GM19372 (cell line): ENCODE results near the gene KCNIP1.

ENCODE experiments used
- ATAC-seq: cut with Tn5 transposase; IDR thresholded peaks from one replicate; pipeline ENCODE4 v1.9.1; 2021; ENCODE audit warnings: mild to moderate bottlenecking, low read depth, moderate library complexity; ENCODE audit not compliant: unreplicated experiment

The KCNIP1 gene

DNA sequence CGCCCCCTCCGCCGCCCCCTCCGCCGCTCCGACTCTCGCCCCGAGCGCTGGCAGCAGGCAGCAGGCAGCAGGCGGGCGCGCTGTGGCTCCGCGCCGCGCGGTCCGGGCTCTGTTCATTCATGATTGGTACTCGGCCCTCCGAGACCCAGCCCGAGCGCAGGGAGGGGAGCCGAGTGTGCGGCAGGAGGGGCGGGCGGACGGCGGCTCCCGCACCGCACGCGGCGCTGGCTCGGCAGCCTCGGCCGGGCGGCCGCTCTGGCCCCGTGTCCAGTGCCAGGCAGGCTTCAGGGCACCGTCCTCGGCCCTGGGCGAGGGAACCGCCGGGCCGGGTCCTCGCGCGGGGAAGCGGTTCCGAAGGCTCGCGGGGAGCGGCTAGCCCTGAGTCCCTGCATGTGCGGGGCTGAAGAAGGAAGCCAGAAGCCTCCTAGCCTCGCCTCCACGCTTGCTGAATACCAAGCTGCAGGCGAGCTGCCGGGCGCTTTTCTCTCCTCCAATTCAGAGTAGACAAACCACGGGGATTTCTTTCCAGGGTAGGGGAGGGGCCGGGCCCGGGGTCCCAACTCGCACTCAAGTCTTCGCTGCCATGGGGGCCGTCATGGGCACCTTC, at the start of gene KCNIP1:
Gene KCNIP1 (plus strand): TSS at position 31 of the 607 bp plus-strand sequence.
- ATAC-seq: no peak

DNA sequence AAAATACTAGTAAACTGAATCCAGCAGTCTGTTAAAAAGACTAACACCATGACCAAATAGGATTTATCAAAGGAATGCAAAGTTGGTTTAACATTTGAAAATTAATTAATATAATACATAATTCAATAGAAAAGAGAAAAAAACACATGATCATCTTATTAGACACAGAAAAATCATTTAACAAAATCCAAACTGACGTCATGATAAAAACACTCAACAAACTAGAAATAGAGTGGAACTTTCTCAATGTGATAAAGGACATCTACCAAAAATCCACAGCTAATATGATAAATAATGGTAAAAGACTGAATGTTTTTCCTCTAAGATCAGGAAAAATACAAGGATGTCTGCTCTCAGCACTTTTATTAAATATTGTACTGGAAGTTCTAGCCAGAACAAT, 40.4 kb upstream of the KCNIP1 start:
- no peak for ATAC-seq

DNA sequence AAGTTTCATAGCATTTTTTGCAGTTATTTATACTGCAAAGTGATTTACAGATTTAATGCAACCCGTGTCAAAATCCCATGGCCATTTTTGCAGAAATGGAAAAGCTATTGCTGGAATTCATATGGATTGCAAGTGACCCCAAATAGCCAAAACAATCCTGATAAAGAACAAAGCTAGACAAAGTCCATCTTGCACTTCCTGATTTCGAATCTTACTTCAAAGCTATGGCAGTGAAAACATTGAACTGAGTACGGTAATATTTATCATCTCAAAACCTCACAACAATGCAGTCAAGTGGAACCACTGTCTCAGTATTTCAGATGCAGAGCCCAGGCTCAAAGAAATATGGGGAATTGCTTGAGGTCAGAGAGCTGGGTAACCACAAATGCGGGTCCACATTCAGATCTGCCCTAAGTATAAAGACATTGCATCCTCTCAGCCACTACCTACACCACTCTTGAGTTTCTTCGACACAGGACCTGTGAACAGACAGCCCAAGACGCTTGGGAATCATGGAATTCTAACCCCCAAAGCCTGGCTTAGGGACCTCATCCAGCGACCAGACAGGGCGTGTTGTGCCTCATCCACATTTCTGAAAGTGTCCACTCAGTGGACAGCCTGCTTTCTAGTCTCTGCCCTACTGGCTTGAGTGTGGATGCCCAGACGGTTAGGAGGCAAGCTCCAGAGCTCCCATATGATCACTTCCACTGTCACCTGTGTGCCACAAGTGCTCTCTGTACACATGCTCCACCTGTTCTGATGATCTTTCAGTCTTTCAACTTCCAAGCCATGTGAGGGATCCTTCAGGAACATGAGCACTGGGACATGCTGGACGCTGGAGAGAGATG, 39.3 kb upstream of the KCNIP1 start:
- ATAC-seq: no peak

DNA sequence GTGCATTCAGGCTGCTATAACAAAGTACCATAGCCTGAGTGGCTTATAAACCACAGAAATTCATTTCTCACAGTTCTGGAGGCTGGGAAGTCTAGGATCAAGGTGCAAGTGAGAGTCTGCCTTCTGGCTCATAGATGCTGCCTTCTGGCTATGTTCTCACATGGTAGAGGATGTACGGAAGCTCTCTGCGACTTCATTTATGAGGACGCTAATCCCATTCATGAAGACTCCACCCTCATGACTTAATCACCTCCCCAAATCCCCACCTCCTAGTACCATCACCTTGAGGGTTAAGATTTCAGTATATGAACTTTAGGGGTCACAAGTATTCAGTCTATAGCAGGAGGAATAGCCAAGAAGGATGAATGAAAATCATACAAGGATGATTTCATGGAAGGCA, 37.3 kb upstream of the KCNIP1 start:
- ATAC-seq: no peak

DNA sequence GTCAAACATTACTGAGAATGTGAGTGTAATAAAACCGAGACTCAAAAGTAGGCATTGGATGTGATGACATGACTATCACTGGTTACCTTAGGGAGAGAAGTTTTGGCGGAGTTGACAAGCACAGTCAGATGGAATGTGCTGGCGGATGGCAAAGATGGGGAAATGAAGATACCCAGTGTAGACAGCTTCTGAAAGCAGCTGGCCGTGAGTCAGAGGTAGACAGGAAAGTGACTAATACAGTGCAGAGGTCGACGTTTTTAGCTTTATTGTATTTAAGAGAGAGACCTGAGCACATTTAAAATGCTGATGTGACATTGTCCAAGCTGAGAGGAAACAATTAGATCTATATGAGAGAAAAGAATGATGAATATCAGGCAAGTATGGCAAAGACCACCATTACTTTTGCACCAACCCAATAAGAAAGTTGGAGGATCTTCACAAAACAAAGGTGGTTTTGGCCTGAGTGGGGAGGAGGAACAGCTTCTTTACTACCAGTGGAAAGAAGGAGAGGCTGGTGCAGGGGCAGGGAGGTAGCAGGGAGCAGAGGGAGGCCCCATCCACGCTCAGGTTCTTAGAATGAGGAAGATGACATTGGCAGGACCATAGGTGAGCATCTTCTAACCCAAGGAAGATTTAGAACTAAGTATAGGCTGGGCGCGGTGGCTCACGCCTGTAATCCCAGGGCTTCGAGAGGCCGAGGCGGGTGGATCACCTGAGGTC, 36.7 kb upstream of the KCNIP1 start:
- no peak for ATAC-seq

DNA sequence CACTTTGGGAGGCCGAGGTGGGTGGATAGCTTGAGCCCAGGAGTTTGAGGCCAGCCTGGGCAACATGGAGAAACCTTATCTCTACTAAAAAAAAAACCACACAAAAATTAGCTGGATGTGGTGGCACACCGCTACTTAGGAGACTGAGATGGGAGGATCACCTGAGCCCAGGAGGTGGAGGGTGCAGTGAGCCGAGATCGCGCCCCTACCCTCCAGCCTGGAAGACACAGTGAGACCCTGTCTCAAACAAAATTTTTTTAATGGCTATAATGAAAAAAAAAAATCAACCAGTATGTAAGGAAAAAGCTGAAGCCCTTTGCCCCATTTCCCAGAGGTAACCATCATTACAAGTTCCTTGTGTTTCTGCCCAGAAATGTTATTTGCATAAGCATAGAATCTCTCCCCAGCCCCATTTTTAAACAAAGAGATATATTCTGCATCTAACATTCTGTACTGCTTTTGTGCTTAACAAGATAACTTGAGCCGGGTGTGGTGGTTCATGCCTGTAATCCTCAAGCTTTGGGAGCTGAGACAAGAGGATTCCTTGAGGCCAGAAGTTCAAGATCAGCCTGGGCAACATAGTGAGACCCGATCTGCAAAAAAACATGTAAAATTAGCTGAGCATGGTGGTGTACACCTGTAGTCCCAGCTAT, 35.1 kb upstream of the KCNIP1 start:
- no peak for ATAC-seq

DNA sequence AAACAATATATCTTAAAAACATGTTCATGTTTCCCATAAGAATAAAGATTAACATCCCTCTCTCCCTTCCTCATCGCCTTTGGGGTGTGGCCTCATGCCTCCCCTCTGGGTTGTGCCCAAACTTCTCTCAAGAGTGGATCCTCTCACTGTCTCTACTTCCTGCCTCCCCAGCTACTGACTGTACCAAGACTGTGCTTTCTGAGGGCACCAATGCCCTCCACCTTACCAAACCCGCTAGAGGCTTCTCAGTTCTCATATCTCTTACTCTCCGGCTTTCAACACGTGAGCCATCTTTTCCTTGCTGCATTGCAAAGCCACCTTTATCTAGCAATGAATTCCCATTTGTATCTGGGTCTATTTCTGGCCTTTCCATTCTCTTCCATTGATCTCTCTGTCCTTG, 34.4 kb upstream of the KCNIP1 start:
- ATAC-seq: no peak

DNA sequence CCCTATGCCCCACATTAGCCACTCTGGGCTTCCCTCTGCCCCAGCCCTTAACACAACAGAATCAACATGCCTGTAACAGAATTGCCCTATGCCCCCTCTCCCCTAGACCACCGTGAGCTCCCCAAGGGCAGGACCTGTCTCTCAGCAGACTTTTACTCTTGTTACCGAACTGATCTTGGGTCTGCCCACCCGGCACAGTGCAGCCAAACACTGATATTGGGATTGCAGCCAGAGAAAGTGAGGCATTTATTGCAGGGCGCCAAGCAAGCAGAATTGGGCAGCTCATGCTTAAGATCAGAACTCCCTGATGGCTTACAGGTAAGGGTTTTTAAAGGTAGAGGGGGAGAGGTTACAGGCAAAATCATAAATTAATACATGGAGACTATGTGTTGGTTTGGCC, 33.5 kb upstream of the KCNIP1 start:
- ATAC-seq: no peak

DNA sequence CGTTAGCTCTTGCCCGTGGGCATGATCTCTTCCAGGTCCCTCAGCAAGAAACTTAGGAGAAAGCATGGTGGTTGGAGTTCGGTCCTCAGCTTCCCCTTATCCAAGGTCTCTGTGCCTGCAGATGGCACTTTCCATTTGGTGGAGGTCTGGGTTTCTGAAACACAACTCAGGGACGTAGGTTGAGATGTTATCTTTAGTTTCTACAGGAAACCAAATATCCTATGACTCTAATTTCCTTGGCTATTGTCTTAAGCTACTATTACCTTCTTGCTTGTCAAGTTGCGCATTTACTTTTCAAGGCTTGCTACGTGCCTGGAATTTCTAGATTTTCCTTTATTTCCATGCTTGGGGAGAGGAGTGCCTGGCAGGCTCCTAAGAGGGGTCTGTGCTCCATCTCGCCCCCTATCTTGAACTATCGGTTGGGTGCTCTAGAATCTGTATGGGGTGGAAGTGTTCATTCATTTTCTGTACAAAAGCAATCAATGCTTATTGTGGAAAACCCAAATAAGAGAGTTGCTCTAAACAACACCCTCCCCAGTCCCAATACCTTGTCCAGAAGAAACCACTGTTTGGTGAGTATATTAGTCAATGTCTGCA, 32.9 kb upstream of the KCNIP1 start:
- ATAC-seq: no peak

DNA sequence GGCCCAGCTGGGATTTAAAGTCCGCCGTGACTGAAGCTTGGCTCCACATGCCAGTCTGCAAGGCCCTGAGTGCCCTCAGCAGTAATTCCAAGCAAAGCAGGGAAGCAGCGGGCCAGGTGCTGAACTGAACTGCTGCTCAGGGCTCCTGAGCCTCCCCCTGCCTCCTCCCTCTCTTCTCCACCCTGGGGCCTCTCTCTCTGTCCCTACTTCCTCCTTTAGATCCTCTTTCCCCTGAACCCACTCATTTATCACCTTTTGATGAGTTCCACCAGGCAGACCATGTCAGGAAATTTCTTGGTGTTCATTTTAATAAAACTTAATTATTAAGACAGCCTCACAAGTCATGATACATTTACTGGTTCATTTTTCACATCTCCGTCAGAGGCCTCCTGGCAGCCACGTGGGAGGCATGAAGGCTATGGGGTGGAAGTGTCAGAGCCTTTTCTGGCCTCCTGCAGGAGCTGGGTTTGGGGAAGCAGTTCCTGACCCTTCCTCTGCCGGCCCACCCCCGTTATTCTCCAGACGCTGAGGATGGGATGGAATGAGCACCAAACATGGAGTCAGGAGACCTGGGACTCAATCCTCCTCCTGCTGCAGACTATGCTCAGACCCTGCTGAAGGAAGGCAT, 32.2 kb upstream of the KCNIP1 start:
- no peak for ATAC-seq

DNA sequence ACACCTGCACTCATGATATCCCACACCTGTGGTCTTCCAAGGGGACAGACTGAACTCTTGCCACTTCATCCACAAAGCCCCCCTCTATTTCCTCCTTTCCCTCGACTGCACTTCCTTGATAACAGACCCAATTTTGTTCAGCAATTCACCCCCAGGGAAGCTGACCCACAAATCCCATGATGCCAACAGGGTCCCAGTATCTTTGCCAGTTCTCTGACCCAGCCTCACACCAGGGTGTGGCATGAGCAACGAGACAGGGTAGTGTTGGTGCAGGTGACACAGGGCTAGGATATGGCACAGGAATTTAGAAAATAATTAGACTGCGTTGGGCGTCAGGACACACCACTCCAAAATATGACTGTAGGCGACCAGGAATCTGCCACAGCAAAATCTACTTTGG, 30.2 kb upstream of the KCNIP1 start:
- no peak for ATAC-seq

DNA sequence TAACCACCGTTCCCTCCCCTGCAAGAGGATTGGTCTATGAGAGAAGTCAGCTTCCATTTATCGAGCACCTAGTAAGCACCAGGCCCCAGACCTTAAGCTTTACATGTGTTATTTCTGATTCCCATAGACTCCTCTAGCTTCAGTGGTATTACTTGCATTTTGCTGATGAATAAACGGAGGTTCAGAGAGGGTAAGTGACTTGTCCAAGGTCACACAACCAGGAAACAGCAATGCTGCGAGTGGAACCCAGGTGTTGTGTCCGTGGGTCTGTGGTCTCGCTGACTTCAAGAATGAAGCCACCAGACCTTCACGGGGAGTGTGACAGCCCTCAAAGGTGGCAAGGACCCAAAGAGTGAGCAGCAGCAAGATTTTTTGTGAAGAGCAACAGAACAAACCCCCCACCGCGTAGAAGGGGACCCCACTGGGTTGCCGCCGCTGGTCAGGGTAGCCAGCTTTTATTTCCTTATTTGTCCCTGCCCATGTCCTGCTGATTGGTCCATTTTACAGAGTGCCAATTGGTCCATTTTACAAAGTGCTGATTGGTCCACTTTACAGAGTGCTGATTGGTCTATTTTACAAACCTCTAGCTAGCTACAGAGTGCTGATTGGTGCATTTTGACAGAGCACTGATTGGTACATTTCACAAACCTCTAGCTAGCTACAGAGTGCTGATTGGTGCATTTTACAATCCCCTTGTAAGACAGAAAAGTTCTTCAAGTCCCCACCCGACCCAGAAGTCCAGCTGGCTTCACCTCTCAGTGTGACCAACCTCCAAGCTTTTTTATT, 29.1 kb upstream of the KCNIP1 start:
- no peak for ATAC-seq

DNA sequence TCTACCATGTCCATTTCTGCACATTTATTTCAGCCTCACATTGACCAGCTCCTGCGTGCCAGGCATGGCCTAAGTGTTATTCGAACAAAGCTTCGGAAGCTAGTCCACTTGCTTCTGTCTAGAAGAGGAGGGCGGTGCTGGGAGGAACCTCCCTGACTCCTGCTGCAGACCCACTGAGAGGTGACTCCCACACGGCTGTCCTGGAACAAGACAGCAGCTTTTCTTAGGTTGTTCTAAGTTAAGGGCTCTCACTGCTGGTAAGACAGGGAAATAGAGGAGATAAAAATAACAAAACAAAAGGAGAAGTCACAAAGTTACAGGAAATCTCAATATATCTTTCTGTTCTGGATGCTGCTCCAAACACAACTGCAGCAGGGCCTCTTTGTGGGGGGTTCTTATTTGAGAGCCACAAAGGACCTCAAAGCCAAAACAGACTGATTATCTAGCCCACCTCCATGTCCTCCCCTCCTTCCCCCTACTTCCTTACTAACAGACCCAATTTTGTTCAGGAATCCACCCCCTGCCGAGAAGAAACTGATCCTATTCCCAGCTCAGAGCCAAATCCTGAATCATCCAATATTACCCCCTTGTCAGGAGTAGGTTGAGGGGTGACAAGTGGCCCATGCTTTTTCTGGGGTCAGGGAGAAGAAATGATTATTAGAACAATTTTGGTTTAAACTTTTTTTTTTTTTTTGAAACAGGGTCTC, 28.4 kb upstream of the KCNIP1 start:
- ATAC-seq: no peak

DNA sequence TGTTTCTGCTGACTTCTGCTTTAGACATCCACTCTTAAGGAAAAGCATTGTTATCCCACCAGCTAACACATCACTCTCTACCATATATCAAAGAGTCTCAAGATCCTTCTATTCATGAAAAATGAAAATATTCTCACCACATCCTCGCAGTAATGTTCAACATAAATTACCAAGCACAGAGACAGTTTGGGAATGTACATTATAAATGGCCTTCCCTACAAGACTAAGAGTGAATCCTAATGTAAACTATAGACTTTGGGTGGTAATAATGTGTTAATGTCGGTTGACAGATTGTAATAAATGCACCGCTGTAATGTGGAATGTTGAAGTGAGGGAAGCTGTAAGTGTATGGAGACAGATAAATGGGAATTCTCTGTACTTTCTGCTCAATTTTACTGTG, 27.1 kb upstream of the KCNIP1 start:
- ATAC-seq: no peak

DNA sequence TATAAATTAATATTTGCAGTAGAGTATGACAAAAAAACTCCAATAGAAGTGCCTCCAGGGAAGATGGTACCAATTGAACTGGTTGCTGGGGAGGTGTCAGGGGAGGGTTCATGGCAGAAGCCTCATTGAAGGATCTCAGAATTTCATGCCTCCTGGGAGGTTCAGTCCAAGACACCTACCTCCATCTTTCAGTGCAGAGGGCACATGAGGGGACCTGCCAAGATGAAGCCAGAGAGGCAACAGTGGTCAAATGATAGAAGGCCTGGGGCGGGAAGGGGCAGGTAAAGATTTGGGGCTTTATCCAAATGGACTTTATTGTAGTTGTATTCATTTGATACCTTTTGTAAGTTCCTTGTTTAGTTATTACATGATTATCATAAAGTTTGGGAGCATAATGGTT, 25.9 kb upstream of the KCNIP1 start:
- no peak for ATAC-seq

DNA sequence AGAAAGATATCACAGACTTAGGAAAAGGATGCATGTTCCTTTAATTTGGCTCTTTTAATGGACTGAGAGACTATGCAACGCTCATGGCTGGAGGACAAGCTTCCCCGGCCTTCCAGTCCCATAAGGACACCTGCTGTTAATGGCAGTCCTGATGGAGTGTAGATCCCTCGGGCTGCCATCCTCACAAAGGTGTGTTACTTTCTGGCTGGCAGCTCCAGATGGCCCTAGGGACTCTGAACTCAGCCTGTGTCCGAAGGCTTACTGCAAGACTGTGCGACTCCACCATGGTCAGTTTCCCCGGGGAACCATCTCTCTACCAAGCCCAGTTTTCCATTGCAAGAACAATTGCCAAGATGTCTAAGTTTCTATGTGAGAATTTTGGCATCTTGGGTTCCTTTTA, 25.5 kb upstream of the KCNIP1 start:
- no peak for ATAC-seq

DNA sequence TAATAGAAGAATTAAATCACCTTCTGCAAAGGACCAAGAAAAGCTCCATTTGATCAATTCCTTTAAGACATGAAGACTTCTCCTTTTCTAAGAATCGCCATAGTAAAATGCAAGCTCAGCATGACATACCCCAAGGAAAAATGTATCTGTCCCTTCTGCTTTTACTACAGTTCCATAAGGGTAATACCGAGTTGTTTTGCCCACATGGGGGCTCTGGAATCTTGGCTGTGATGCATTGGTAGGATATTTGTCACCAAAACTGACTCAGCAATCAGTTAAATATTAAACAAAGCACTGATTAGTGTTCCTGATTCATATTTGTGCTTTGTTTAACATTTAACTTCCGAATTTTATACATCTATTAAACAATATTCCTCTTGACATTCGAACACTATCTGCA, 24.3 kb upstream of the KCNIP1 start:
- ATAC-seq: no peak

DNA sequence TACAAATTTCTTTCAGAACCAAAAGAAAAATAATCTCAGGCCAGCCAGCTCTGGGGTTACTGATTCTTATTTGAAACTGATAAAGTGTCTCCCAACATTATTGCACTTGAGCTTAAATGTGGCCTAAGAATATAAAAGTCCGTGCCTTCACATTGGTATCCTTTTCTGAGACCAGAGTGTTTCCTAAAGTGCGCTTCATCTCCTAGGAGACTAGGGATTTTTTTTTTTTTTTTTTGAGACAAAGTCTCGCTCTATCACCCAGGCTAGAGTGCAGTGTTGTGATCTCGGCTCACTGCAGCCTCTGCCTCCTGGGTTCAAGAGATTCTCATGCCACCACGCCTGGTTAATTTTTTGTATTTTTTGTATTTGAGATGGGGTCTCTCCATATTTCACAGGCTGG, 23.6 kb upstream of the KCNIP1 start:
- no peak for ATAC-seq

DNA sequence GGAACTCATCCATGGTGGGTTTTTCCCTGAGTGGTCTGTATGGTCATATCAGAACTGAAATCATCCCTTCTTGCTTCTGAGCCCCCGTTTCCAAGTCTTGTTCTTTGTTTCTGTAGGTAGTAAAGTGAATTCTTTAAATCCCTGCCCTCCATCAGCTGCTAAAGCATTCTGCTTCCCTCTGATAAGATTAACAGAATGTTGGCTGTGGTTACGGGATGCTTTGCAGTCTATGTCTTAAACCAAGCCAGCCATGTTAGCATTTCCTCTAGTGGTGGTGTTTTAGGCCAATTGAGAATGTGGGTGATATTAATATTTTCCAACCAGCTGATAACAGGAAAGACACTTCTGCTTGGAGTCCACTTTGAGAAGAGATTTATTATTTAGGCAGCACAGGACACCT, 22.0 kb upstream of the KCNIP1 start:
- no peak for ATAC-seq
